HepG2 (cell line): ENCODE results near the gene TRIM62. TPM values are rescaled to one million over a fixed set of nuclear protein-coding genes. Genes with fewer than 3 reads are reported as not detected.

Experiments
- ATAC-seq: fragments of 200-7000 bp; cut with Tn5 transposase; 3 replicates; pipeline ENCODE4 v1.9.1; 2020; ENCODE audit warnings: mild to moderate bottlenecking, moderate library complexity
- BruUV-seq: library from RNA; stranded (reverse); fragments of 400-500 nt; replicated peaks from 2 replicates; lab custom pipeline; 2021; lab: Mats Ljungman, UMichigan
- CTCF ChIA-PET: fragments of 300-600 bp; formaldehyde crosslinking; extraction: SDS; loops from one replicate; lab custom pipeline; 2021; ENCODE audit warnings: low total read pairs, inconsistent platforms, low intra/inter-chr PET ratio; lab: Yijun Ruan, JAX
- POLR2A ChIA-PET: fragments of 350-600 bp; sonication (Branson Sonifier 250); formaldehyde crosslinking; loops from one replicate; lab custom pipeline; 2020; ENCODE audit warnings: antibody characterized with exemption, inconsistent platforms; lab: Yijun Ruan, JAX
- DNase-seq: peaks from one replicate; pipeline ENCODE4 v3.0.0-alpha.2; 2015; ENCODE audit warnings: low spot score
- FAIRE-seq: peaks from 3 replicates; lab custom pipeline; 2011; peaks lifted over from hg19 to GRCh38; lab: Jason Lieb, UNC
- H2AFZ ChIP-seq: one replicate; pipeline ENCODE4 v1.6.1; 2011; ENCODE audit warnings: low read length, inconsistent platforms
- H3K27ac ChIP-seq: fragments of 300-600 bp; 3 replicates; pipeline ENCODE4 v1.8.0; 2011; ENCODE audit warnings: mixed run types, mild to moderate bottlenecking, mixed read lengths, low read length, inconsistent platforms; ENCODE audit not compliant: insufficient read depth; ENCODE audit errors: extremely low read length
- H3K27me3 ChIP-seq, 2 experiments: fragments of 200-600 bp in 1 of 2; 2 replicates in 1 of 2; 3 replicates in 1 of 2; pipeline versions ENCODE4 v1.6.0 to v1.8.0; 2011; ENCODE audit warnings: low read length in 2 of 2, mild to moderate bottlenecking in 2 of 2, moderate library complexity in 2 of 2, inconsistent platforms in 1 of 2; ENCODE audit not compliant: insufficient read depth in 2 of 2, control insufficient read depth in 1 of 2
- H3K36me3 ChIP-seq, 2 experiments: fragments of 200-600 bp in 1 of 2; replicated peaks in 1 of 2; 2 replicates in 1 of 2; 3 replicates in 1 of 2; pipeline versions ENCODE4 v1.5.1 to v1.8.0; 2011; ENCODE audit warnings: low read length in 2 of 2, inconsistent platforms in 1 of 2; ENCODE audit not compliant: insufficient read depth in 2 of 2, control insufficient read depth in 1 of 2
- H3K4me1 ChIP-seq: 2 replicates; pipeline ENCODE4 v1.5.1; 2012; ENCODE audit warnings: low read length, inconsistent platforms; ENCODE audit not compliant: insufficient read depth
- H3K4me2 ChIP-seq: 2 replicates; pipeline ENCODE4 v1.6.0; 2011; ENCODE audit warnings: low read depth, low read length, inconsistent platforms
- H3K4me3 ChIP-seq, 3 experiments: fragments of 200-600 bp in 1 of 3; sonication (generic), shearing (Covaris generic) in 1 of 3; replicated peaks in 1 of 3; 2 replicates each; pipeline ENCODE4 v1.5.1; 2011 to 2016; ENCODE audit warnings: low read length in 3 of 3, inconsistent platforms in 2 of 3, low read depth in 2 of 3, mild to moderate bottlenecking in 2 of 3, control low read depth in 1 of 3, mixed read lengths in 1 of 3; ENCODE audit not compliant: insufficient read depth in 1 of 3
- H3K79me2 ChIP-seq: one replicate; pipeline ENCODE4 v1.6.1; 2011; ENCODE audit warnings: low read length, inconsistent platforms; ENCODE audit not compliant: insufficient read depth
- H3K9ac ChIP-seq: 2 replicates; pipeline ENCODE4 v1.6.0; 2011; ENCODE audit warnings: mild to moderate bottlenecking, low read depth, low read length, inconsistent platforms; ENCODE audit not compliant: insufficient read depth
- H3K9me3 ChIP-seq: 2 replicates; pipeline ENCODE4 v1.5.1; 2012; ENCODE audit warnings: mild to moderate bottlenecking, low read length
- H4K20me1 ChIP-seq: 2 replicates; pipeline ENCODE4 v1.6.0; 2011; ENCODE audit warnings: inconsistent platforms, mild to moderate bottlenecking, low read length, moderate library complexity; ENCODE audit not compliant: insufficient read depth
- HNRNPK ChIP-seq: fragments of 200-400 bp; formaldehyde crosslinking; IDR thresholded peaks from 2 replicates; pipeline ENCODE4 v1.6.1; 2018; ENCODE audit warnings: low read length, low read depth, moderate library complexity, mild to moderate bottlenecking; ENCODE audit not compliant: poor library complexity, severe bottlenecking
- NONO ChIP-seq, 2 experiments: fragments of 450-650 bp in 1 of 2; sonication (generic) in 1 of 2; formaldehyde crosslinking in 1 of 2; IDR thresholded peaks in 1 of 2; conservative IDR thresholded peaks in 1 of 2; 2 replicates each; pipeline versions ENCODE4 v1.6.1 to v1.8.0; 2017 to 2022; ENCODE audit warnings: mild to moderate bottlenecking in 1 of 2, missing genetic modification reagents in 1 of 2, moderate library complexity in 1 of 2
- NR2C2 ChIP-seq: sonication (generic); formaldehyde crosslinking; IDR thresholded peaks from 2 replicates; pipeline ENCODE4 v1.4.0; 2020; ENCODE audit warnings: missing genetic modification reagents, mild to moderate bottlenecking, moderate library complexity, borderline replicate concordance
- NR2F6 ChIP-seq, 2 experiments: IDR thresholded peaks; 2 replicates each; pipeline ENCODE4 v1.6.1; 2016; ENCODE audit warnings: antibody characterized with exemption in 1 of 2, mild to moderate bottlenecking in 1 of 2
- PAWR ChIP-seq: sonication (generic); formaldehyde crosslinking; IDR thresholded peaks from 2 replicates; pipeline ENCODE4 v1.4.0; 2020; ENCODE audit warnings: missing genetic modification reagents, mild to moderate bottlenecking, borderline replicate concordance
- PRDM4 ChIP-seq: sonication (generic); formaldehyde crosslinking; IDR thresholded peaks from 2 replicates; pipeline ENCODE4 v1.9.0; 2021; ENCODE audit warnings: missing genetic modification reagents, borderline replicate concordance
- RFX1 ChIP-seq: fragments of 450-650 bp; IDR thresholded peaks from 2 replicates; pipeline ENCODE4 v1.6.1; 2017
- SP5 ChIP-seq: IDR thresholded peaks from 2 replicates; pipeline ENCODE4 v1.6.1; 2016; ENCODE audit warnings: low read depth, borderline replicate concordance
- TEAD2 ChIP-seq: sonication (generic); formaldehyde crosslinking; IDR thresholded peaks from 2 replicates; pipeline ENCODE4 v1.9.0; 2021; ENCODE audit warnings: missing genetic modification reagents
- U2AF1 ChIP-seq: fragments of 200-400 bp; formaldehyde crosslinking; optimal IDR thresholded peaks from 2 replicates; pipeline ENCODE3; 2017; ENCODE audit warnings: mild to moderate bottlenecking, low read depth, low read length
- ZFP41 ChIP-seq: sonication (generic); formaldehyde crosslinking; IDR thresholded peaks from 2 replicates; pipeline ENCODE4 v1.4.0; 2020; ENCODE audit warnings: mild to moderate bottlenecking, missing genetic modification reagents, borderline replicate concordance
- ZNF292 ChIP-seq: sonication (generic); formaldehyde crosslinking; IDR thresholded peaks from 2 replicates; pipeline ENCODE4 v1.8.1; 2022; ENCODE audit warnings: mild to moderate bottlenecking, low read depth, missing genetic modification reagents, borderline replicate concordance
- ZNF589 ChIP-seq: sonication (generic); formaldehyde crosslinking; conservative IDR thresholded peaks from 2 replicates; pipeline ENCODE4 v1.8.0; 2022; ENCODE audit warnings: mild to moderate bottlenecking, moderate library complexity, missing genetic modification reagents
- ZNF629 ChIP-seq: sonication (generic); formaldehyde crosslinking; conservative IDR thresholded peaks from 2 replicates; pipeline ENCODE4 v1.5.0; 2020; ENCODE audit warnings: missing genetic modification reagents
- WGBS: methylation state at CpG from one replicate; pipeline ENCODE4 v1.1.6; 2017; ENCODE audit warnings: low lambda C conversion rate; 5-methylcytosine and 5-hydroxymethylcytosine counted together
- in situ Hi-C: cut with HindIII; loops from 2 replicates; pipeline ENCODE4 v1.10.0; 2017; ENCODE audit warnings: low pct_unique_long_range_greater_than_20kb; ENCODE audit not compliant: extremely low pct_ligation_motif_present
- intact Hi-C: fragments of 100-400 bp; cut with micrococcal nuclease; formaldehyde crosslinking; loops from one replicate; pipeline ENCODE4 v1.10.0; 2022; ENCODE audit not compliant: unreplicated experiment
- polyA plus RNA-seq, 8 experiments: library from polyadenylated mRNA; depleted of rRNA in 3 of 8; stranded (reverse) in 7 of 8; unstranded in 1 of 8; fragments of >200 nt; fragmentation: Illumina TruSeq in 4 of 8; extraction: Trizol in 4 of 8; gene quantifications; 2 replicates each; pipeline versions ENCODE4 v1.2.1 to v1.2.3, GENCODE V29; 2011 to 2016; ENCODE audit warnings: low read depth in 4 of 8, missing spikeins in 1 of 8, mixed read lengths in 1 of 8; ENCODE audit not compliant: insufficient read depth in 1 of 8
- total RNA-seq, 5 experiments: library from RNA; depleted of rRNA; stranded (reverse); fragments of >200 nt; fragmentation: Illumina TruSeq; extraction: Trizol; gene quantifications; 2 replicates each; pipeline ENCODE4 v1.2.3, GENCODE V29; 2016; ENCODE audit warnings: low read depth in 1 of 5
- TF ChIP-seq, protein P1 (sequence below): sonication (generic); formaldehyde crosslinking; IDR thresholded peaks from 2 replicates; pipeline ENCODE4 v1.5.1; 2020; ENCODE audit warnings: mild to moderate bottlenecking, missing genetic modification reagents, moderate library complexity

TRIM62 gene
- total and polyA plus RNA-seq, 2 of the 13 experiments (the other 11 are each of a cell fraction or from before 2014, with no cell fraction given): 0.53 to 0.57 TPM

- Histone ChIP-seq H4K20me1 (peaks cover 3% of the 10 kb centered on the region; the same call in 1 of the 2 replicates), H3K4me3 (no peak overlapping the region), H3K27me3 (no peaks in the 10 kb centered on the region), H3K79me2 (no peaks in the 10 kb centered on the region), H3K9ac (no peak overlapping the region), H3K27ac (no peak overlapping the region), H3K4me1 (peaks cover 14% of the 10 kb centered on the region), H3K9me3 (no peaks in the 10 kb centered on the region), H3K36me3 (no peaks in the 10 kb centered on the region), H2AFZ (no peak overlapping the region), H3K4me2 (peak overlapping the region; percentile 62)
- no TSS peak for BruUV-seq
- intact Hi-C loops (no loop called here), in situ Hi-C loops (no loop called here)
- ChIA-PET POLR2A (interaction anchor here (2.4 kb wide), 1 partner anchor 12 kb away, joined by 19 read pairs; no protein-coding TSS in a partner anchor), CTCF (no interaction called here)
- WGBS: 18% methylated on average over 7 of the region's 9 CpGs
- ATAC-seq (peak; percentile 93), DNase-seq (peak; percentile 32), FAIRE-seq (peak; percentile 72)
- TF ChIP-seq PRDM4 (CRISPR knock-in tag) (no peak), NONO (IDR thresholded peaks at IDR 0.05) (no peak), NONO (CRISPR knock-in tag; conservative IDR thresholded peaks at IDR 0.05) (no peak), HNRNPK (no peak), SP5 (no peak), RFX1 (no peak), ZNF629 (no peak), NR2C2 (CRISPR knock-in tag) (0 out of 2 replicates have a peak, but pooled peaks have one; percentile 26), TEAD2 (no peak), NR2F6 (IDR thresholded peaks at IDR 0.05) (peak; percentile 20; the same call in 1 of the 2 replicates), NR2F6 (CRISPR knock-in tag; IDR thresholded peaks at IDR 0.05) (peak; percentile 15; the same call in 1 of the 2 replicates), ZFP41 (CRISPR knock-in tag) (no peak), U2AF1 (no peak), ZNF292 (CRISPR knock-in tag) (peak; percentile 30; the same call in 1 of the 2 replicates), PAWR (no peak), ZNF589 (CRISPR knock-in tag) (no peak)
- TF ChIP-seq, protein P1, sequence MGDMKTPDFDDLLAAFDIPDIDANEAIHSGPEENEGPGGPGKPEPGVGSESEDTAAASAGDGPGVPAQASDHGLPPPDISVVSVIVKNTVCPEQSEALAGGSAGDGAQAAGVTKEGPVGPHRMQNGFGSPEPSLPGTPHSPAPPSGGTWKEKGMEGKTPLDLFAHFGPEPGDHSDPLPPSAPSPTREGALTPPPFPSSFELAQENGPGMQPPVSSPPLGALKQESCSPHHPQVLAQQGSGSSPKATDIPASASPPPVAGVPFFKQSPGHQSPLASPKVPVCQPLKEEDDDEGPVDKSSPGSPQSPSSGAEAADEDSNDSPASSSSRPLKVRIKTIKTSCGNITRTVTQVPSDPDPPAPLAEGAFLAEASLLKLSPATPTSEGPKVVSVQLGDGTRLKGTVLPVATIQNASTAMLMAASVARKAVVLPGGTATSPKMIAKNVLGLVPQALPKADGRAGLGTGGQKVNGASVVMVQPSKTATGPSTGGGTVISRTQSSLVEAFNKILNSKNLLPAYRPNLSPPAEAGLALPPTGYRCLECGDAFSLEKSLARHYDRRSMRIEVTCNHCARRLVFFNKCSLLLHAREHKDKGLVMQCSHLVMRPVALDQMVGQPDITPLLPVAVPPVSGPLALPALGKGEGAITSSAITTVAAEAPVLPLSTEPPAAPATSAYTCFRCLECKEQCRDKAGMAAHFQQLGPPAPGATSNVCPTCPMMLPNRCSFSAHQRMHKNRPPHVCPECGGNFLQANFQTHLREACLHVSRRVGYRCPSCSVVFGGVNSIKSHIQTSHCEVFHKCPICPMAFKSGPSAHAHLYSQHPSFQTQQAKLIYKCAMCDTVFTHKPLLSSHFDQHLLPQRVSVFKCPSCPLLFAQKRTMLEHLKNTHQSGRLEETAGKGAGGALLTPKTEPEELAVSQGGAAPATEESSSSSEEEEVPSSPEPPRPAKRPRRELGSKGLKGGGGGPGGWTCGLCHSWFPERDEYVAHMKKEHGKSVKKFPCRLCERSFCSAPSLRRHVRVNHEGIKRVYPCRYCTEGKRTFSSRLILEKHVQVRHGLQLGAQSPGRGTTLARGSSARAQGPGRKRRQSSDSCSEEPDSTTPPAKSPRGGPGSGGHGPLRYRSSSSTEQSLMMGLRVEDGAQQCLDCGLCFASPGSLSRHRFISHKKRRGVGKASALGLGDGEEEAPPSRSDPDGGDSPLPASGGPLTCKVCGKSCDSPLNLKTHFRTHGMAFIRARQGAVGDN (CRISPR knock-in tag): peak; percentile 32; the same call in 1 of the 2 replicates
Measured at GRCh38 chr1:33140153-33141149, 41.4 kb downstream of the TRIM62 start.
